GM18873 (cell line): ENCODE results near the gene CARD19.

Experiments used
- ATAC-seq: cut with Tn5 transposase; IDR thresholded peaks from one replicate; pipeline ENCODE4 v1.9.1; 2021; ENCODE audit warnings: mild to moderate bottlenecking, moderate library complexity, moderate number of reproducible peaks; ENCODE audit not compliant: unreplicated experiment, low FRiP score

The CARD19 gene

GRCh38 chr9:93086447-93087224, 9.4 kb upstream of the CARD19 start:
- no peak for ATAC-seq

- no peak for ATAC-seq
These were observed 7.9 kb upstream of the CARD19 start for GRCh38 chr9:93087971-93088655.

GRCh38 chr9:93088656-93089015, 7.4 kb upstream of the CARD19 start:
- no peak for ATAC-seq

- no peak for ATAC-seq
These were observed 7.0 kb upstream of the CARD19 start for GRCh38 chr9:93089024-93089423.

GRCh38 chr9:93089481-93089991, 6.5 kb upstream of the CARD19 start:
- ATAC-seq = no peak

GRCh38 chr9:93090091-93090655, 5.8 kb upstream of the CARD19 start:
- no peak for ATAC-seq

GRCh38 chr9:93091056-93091452, 5.0 kb upstream of the CARD19 start:
- no peak for ATAC-seq

GRCh38 chr9:93091453-93092081, 4.5 kb upstream of the CARD19 start:
- ATAC-seq = no peak

GRCh38 chr9:93092251-93092991, 3.6 kb upstream of the CARD19 start:
- no peak for ATAC-seq

- ATAC-seq = no peak
These were observed 2.7 kb upstream of the CARD19 start for GRCh38 chr9:93093127-93093876.

GRCh38 chr9:93093877-93094657, 1.9 kb upstream of the CARD19 start:
- no peak for ATAC-seq

- no peak for ATAC-seq
These were observed 1.3 kb upstream of the CARD19 start for GRCh38 chr9:93094658-93095204.

- peak; percentile 43 for ATAC-seq
These were observed 549 bp upstream of the CARD19 start for GRCh38 chr9:93095205-93096130.

GRCh38 chr9:93096811-93097382, 880 bp downstream of the CARD19 start:
- ATAC-seq = no peak

- ATAC-seq = no peak
These were observed 1.6 kb downstream of the CARD19 start for GRCh38 chr9:93097511-93098201.

- no peak for ATAC-seq
These were observed 2.4 kb downstream of the CARD19 start for GRCh38 chr9:93098236-93098946.
